A549 (cell line): ENCODE results near the gene ITGA1.

Source experiments
- CTCF ChIP-seq: fragments of >200 bp; sonication (Bioruptor Twin); formaldehyde crosslinking; IDR thresholded peaks from 3 replicates; pipeline ENCODE4 v1.5.1; 2016
- ELK1 ChIP-seq: fragments of 150-350 bp; IDR thresholded peaks from 2 replicates; pipeline ENCODE4 v1.6.1; 2014; ENCODE audit warnings: low read depth, mild to moderate bottlenecking, low read length
- POLR2A ChIP-seq: IDR thresholded peaks from 2 replicates; pipeline ENCODE4 v1.6.1; 2012; ENCODE audit warnings: mild to moderate bottlenecking, low read length
- RFX5 ChIP-seq: fragments of 450-650 bp; IDR thresholded peaks from 2 replicates; pipeline ENCODE4 v1.7.1; 2014; ENCODE audit warnings: antibody characterized with exemption, mild to moderate bottlenecking, moderate library complexity

GRCh38 chr5:52869391-52869790 is 81.7 kb downstream of the ITGA1 start:
- TF ChIP-seq POLR2A (no peak), CTCF (no peak), ELK1 (no peak), RFX5 (no peak)
